Stimulated activated naive CD8-positive, alpha-beta T cell treated with anti-CD3 and anti-CD28 coated beads, Interleukin-15, Interleukin-2, amounts not matched to agents 100 U/mL and 50 U/mL, for 24 hours (primary cell): ENCODE data around the gene RGS13.

Source experiments
- ATAC-seq: fragments of 150-1000 bp; cut with Tn5 transposase; one replicate; pipeline ENCODE4 v1.10.0; 2021
- DNase-seq: peaks from one replicate; pipeline ENCODE4 v3.0.0; 2021

The RGS13 gene

GRCh38 chr1:192626366-192627179 lies 9.4 kb upstream of the RGS13 start:
- no peak for ATAC-seq

DNA sequence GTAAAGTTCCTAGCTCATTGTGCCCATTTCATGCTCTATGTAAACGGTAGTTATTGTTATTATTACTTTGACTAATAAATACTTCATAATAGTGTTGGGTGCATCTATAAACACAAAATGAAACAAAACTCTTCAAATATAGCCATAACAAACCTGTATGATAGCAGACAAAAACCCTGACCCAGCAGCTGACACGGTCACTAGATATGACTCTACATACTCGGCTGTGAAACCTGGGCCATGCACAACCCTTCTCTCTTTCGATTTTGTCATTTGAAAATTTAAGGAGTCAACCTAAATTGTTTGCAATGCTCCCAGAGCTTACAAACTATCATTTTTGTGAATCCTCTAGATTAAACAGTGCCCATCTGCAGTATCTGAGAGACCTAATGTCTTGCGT lies 8.0 kb upstream of the RGS13 start:
- DNase-seq (no peak), ATAC-seq (no peak)

More at GRCh38 chr1:192626366-192627179, 9.4 kb upstream of the RGS13 start:
- DNase-seq: no peak

DNA sequence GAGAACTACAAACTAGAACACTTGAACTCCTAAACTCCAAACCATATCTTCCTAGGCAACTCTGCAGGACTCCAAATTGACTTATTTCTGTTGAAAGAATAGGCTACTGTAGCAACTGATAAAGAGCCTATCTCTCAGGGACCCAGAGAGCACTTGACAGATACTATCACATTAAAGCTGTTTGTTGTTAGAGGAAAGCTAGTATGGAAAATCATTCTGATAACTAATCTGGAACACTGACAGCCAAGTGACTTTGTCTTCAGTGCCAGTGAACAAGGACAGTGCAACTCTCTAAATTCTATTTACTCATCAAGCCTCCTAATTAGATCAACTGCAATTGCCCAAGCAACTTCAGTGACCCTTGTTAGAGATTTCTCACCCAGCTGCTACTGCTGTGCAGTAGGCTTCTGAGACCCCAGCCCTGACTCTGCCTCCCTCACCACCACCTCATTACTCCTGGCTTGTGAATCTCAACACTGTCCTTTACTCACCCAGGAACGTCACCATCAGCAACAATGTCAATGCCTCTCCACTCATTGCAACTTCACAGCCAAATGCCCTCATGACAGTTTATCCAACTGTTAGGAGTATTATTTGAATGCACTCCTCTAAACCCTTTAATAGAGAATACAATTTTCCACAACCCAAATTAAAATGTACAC lies 7.4 kb upstream of the RGS13 start:
- DNase-seq (no peak), ATAC-seq (no peak)

DNA sequence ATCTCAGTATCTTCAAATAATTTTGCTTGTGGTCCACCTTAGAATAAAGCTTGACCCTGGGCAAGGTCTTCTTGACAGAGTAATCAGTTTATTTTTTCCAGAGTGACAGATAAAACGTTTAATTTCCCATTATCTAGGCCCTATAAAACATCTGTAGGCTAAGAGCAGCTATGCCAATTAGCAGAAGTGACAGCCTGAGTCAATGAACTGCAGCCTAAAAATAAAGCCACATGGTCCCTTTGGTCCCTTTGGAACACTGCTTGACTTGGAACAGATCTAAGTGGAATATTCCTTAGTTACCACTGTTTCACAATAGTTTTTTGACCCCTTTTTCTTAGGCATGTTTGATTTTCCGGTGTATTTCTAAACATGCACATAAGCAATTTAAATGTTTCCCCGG lies 6.3 kb upstream of the RGS13 start:
- ATAC-seq: no peak

GRCh38 chr1:192630521-192631287 lies 5.2 kb upstream of the RGS13 start:
- ATAC-seq (no peak), DNase-seq (no peak)

More for the DNA sequence above, 6.3 kb upstream of the RGS13 start:
- DNase-seq: no peak

DNA sequence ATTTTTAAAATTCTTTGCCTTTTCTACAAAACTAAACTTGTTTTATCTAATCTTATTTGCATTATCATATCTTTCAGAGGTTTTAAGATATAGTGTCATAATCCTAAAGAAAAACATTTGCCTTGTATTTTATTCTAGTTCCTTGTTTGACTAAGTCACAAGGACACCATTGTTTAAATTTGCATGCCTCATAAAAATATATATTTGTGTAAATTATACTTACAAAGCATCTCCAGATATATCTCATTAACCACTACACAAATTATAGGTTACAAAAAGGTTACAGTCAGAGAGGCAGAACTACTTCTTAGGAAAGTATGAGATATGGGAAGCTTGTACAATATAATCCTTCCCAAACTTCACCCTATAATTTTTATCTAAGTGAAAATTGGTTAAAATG lies 4.2 kb upstream of the RGS13 start:
- no peak for ATAC-seq
- DNase-seq: no peak

DNA sequence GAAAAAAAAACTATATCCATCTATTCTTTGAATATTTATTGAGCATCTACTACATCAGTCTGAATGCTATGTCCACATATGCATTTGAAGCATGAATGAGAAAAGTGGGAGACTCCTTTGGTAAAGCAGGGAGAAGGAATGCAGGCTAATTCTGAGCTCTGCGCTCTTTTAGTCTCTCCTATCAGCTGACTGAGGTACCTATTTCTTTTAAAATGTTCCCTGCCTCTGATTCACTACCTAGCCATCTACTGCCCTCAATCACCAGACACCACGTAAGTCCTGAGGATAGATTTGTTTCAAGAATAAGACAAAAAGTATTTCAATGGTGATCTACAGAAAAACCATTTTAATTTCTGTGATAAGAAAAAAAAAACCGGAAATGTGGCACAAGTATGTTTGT lies 3.8 kb upstream of the RGS13 start:
- ATAC-seq (no peak), DNase-seq (no peak)

DNA sequence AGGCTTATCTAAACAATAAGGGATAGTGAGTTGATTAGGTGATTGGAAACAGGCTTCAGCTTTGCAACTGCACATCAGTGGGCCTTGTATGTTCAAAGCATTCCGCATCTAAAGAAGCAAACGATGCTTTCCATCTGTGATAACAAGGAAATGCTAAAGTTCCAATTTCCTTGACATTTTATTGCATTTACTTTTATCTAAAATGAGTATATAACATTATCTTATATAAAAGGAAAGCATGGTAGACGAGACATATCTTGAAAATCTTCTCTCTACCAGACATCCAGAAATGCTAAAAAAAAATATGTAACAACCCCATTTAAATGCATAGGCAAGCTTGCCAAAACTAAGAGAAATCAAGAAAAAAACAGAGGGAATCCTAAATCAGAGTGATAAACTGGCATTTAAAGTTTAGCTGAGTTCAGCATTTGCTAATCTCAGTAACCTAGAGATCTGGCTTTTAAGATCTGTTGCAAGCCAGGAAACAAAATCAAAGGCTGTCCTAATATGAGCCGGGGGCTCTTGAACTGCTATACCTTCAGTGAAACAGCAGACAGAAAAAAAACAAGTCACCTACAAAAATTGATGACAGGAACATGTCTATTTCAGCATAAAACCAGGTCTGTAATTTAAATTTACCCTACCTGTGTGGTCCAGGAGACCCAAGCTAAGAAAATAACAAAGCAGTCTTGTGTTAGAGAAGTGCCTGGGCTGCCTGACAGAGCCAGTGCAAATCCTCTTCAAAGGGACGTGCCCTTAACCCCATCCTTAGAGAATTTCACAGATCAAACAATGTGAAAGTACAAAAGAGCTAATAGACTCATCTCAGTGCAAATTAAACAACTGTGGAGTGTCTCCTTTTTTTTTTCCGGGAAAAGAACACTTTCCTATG lies 3.1 kb upstream of the RGS13 start:
- ATAC-seq (no peak), DNase-seq (no peak)

GRCh38 chr1:192633533-192634253 lies 2.3 kb upstream of the RGS13 start:
- DNase-seq: no peak

DNA sequence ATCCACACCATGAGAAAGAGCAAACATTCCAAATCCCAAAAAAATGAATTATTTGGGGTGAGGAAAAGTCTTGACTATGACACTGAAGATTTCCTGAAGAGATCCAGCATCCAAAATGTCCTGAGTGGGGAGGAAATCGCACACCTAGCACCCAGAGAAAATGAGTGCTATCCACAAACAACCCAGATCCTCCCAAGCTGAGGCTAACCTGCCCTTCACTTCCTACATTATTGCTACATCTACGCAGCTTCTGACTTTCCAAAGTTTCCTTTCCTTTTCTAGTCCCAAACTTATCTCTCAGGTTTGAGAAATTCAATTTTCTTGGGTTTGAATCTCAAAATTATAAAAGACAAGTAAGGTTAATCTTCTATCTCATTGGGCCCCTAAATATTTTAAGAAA lies 906 bp upstream of the RGS13 start:
- ATAC-seq (no peak), DNase-seq (no peak)

More at GRCh38 chr1:192633533-192634253, 2.3 kb upstream of the RGS13 start:
- ATAC-seq: no peak

DNA sequence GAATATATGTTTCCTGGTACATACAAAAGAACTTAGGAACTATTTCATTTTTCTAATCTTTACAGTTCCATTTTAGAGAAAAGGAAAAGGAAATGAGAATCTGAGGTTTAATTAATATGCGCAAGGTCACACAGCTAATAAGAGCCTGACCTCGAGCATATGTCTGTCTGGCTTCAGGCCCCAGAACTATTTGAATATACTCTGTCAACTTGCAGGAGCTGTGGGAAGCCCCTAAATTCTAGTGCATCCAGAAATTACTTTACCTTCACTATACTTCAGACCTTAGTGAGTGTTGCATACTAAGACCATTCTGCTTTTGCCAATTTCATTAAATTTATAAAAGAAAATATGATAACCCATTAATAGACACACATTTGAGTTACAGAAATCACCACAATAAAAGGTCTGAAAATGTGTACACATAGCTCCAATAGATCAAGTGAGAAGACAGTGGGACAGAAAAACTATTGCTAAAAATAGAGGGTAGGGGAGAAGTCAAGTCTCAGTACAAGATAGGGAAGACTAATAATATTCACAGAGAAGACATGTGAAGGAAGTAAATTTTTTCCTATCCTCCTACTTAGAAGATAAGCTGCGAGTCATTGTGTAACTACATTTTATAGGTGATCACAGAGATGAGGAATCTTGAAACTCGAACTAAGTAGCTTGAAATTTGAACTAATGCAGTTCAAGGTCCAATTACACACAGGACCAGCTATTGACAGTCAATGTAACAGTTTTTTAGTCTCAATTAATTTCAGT lies 3.8 kb downstream of the RGS13 start:
- peak; percentile 91 for ATAC-seq

GRCh38 chr1:192652159-192652558 lies 16.2 kb downstream of the RGS13 start:
- no peak for ATAC-seq
- DNase-seq: no peak

More for the DNA sequence above, 3.8 kb downstream of the RGS13 start:
- DNase-seq: no peak

GRCh38 chr1:192654120-192654519 lies 18.2 kb downstream of the RGS13 start:
- ATAC-seq (no peak), DNase-seq (no peak)

GRCh38 chr1:192654591-192655251 lies 18.8 kb downstream of the RGS13 start:
- DNase-seq: no peak

DNA sequence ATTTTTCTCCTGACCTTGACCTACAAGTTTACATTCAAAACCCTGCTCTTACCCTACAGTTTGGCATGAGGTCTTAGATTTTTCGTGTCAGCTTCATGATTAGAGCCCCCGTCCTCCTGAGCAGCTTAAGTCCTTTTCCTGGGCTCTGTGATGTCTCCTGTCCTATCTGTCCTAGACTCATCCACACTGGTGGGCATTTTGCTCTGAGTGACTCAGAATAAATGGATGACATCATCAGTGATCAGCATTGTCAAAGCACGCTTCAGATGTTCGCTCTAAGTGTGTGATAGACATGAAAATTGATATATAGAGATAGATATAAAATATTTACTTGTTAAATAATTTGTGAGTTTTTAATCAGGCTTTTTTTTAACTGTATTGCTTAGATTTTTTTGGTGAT lies 21.8 kb downstream of the RGS13 start:
- no peak for ATAC-seq
- DNase-seq: no peak

More at GRCh38 chr1:192654591-192655251, 18.8 kb downstream of the RGS13 start:
- peak; percentile 78 for ATAC-seq

DNA sequence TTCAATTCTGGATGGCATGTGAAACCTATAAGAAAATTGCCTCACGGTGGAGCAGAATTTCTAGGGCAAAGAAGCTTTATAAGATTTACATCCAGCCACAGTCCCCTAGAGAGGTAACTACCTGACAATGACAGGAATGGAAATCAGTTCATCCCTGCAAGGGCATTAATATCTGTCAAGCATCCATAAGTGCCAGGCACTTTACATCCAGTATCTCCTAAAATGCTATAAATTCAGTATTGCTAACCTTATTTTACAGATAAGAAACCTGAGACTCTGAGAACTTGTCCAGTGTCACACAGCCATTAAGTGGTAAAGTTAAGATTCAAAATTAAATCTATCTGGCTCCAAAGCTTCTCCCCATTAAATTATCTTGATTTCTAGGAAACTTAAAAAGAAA lies 22.3 kb downstream of the RGS13 start:
- no peak for ATAC-seq
- DNase-seq: no peak

GRCh38 chr1:192660613-192661012 lies 24.7 kb downstream of the RGS13 start:
- ATAC-seq (no peak), DNase-seq (no peak)

- DNase-seq (no peak), ATAC-seq (no peak)
Observed at GRCh38 chr1:192668409-192668983, 32.5 kb downstream of the RGS13 start.

DNA sequence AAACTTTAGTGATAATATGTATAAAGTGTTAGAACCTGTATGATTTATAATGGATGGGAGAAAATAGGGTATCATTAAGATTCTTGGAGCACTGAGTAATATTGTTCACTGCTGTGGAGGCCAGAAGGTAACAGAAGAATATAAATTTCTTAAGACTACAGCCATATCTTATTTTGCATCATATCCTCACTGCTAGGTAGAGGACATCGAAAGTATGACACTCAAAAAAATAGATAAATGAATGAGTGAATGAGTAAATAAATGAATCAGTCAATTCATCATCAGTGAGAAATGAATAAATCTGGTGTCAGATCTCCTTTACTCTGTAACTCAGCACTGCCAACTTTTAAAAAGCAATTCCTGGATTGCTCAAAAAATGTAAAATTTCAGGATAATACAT lies 33.2 kb downstream of the RGS13 start:
- ATAC-seq (no peak), DNase-seq (no peak)
